Astrocyte of the spinal cord (primary cell): ENCODE measurements around the gene ABCA1.

Experiments
- DNase-seq: peaks from one replicate; pipeline ENCODE4 v3.0.0; 2011; ENCODE audit warnings: low read depth, low spot score
- H3K4me3 ChIP-seq: 2 replicates; pipeline ENCODE4 v1.5.1; 2011; ENCODE audit warnings: low read depth, mild to moderate bottlenecking, low read length, moderate library complexity
- in situ Hi-C: cut with HindIII; loops from 2 replicates; pipeline ENCODE4 v1.10.0; 2017; ENCODE audit warnings: low sequenced_read_pairs
- TF ChIP-seq, protein P1 (sequence below): IDR thresholded peaks from 2 replicates; pipeline ENCODE4 v1.5.1; 2012; ENCODE audit warnings: low read depth, mild to moderate bottlenecking, low read length, inconsistent platforms

Gene ABCA1

DNA sequence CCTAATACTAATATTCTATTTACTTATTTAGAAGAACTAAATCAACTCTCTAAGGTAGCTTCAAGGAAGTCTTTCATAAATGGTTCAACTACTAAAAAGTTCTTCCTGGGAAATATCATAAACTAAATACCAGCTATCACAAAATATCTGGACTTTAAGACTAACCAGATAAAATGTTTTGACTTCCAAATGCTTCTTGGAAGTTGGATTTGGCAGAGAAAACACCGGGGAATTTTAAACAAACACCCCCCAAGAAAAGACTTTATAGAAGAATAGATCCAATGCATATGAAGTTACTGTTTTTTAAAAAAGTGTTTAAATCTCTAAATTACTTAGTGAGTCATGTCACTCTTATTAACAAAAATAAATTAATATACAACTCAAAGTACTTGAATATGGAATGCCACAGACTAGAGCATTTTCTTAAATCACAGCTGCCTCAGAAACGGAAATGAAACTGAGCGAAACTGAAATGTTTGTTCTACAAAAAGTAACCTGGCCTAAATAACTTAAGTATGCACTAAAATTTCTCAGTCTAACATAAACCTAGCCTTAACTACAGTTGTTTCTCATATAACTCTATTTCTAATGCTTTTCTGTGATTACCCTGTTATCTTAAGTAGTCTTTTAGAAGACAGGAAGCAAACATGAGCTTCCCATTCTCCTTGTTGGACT, 6.8 kb downstream of the ABCA1 start:
- in situ Hi-C loops = no loop called here
- DNase-seq = no peak

DNA sequence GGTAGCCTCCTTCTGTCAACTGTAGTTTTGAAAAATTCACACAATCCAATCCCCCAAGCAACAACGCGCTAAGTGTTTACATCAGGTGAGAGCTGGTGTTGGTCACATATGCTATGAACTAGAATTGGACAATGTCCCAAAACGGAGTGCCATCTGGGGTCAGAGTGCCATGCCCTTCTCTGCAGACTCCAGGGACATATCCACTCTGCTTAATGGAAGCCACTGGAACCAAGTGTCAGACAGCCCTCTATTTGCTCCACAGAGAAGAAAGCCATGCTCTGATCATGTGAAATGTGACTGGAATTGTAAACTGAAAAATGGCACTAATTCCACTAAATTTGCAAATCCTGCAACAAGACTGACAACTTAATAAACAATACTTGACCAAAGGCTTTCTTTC, 12.2 kb downstream of the ABCA1 start:
- no peak overlapping the region for H3K4me3 ChIP-seq
- no peak for DNase-seq
- in situ Hi-C loops = no loop called here
- TF ChIP-seq, protein P1, sequence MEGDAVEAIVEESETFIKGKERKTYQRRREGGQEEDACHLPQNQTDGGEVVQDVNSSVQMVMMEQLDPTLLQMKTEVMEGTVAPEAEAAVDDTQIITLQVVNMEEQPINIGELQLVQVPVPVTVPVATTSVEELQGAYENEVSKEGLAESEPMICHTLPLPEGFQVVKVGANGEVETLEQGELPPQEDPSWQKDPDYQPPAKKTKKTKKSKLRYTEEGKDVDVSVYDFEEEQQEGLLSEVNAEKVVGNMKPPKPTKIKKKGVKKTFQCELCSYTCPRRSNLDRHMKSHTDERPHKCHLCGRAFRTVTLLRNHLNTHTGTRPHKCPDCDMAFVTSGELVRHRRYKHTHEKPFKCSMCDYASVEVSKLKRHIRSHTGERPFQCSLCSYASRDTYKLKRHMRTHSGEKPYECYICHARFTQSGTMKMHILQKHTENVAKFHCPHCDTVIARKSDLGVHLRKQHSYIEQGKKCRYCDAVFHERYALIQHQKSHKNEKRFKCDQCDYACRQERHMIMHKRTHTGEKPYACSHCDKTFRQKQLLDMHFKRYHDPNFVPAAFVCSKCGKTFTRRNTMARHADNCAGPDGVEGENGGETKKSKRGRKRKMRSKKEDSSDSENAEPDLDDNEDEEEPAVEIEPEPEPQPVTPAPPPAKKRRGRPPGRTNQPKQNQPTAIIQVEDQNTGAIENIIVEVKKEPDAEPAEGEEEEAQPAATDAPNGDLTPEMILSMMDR = no peak

More for the DNA sequence above, 6.8 kb downstream of the ABCA1 start:
- TF ChIP-seq, protein P1 = no peak
- H3K4me3 ChIP-seq = no peak overlapping the region

DNA sequence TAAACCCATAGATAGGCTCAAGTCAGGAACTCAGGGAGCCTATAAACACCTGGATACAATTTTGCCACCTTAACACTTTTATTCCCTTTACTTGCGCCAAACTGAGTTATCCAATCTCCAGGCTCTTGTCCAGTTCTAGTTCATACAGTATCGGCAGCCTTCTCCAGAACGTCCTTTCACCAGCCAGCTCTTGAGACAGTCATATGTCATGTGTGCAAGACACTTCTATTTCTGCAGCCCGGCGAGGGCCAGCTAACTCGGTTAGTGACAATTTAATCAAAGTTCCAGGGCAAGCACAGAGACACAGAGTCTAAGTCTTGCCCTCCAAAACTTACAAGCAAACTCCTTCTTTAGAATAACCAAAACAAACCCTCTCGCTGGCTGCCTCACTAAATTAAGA, 12.9 kb downstream of the ABCA1 start:
- in situ Hi-C loops = no loop called here
- TF ChIP-seq, protein P1 = no peak
- no peak for DNase-seq
- H3K4me3 ChIP-seq = no peak overlapping the region

DNA sequence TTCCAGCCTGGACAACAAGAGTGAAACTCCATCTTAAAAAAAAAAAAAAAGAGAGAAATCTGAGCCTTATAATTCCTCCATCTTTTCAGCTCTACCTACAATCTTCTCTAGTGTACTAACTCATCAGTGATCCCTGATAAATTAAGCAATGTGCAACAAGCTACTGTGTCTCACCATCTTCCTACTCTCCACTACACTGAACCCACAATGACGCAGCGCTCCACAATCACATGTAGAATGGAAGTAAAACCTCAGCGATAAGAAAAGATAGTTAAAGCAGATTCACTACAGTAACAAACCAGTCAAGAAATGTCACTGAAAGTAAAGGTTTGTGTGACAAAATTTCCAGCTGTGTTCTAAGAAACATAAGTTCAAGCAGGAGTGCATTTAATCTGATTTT, 13.5 kb downstream of the ABCA1 start:
- in situ Hi-C loops = no loop called here
- no peak for DNase-seq
- H3K4me3 ChIP-seq = no peak overlapping the region
- TF ChIP-seq, protein P1 = no peak

DNA sequence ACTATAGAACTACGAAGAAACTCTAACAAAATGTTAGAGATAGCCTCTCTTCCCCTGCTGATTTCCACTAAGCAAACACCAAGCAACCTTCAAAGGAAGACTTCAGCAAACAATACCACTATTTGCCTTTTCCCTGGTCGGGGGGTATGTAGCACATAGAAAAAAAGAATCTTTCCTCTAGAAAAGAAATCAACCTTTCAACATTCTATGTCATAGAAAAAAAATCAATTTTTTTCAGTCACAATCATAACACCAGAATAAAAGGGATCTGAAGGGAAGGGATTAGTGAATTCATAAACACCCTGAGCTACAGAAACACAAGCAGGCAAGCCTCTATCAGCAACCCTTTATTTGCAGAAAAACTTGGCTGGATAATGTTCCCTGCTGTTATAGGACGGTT, 15.3 kb downstream of the ABCA1 start:
- in situ Hi-C loops = no loop called here
- no peak overlapping the region for H3K4me3 ChIP-seq
- TF ChIP-seq, protein P1 = no peak

DNA sequence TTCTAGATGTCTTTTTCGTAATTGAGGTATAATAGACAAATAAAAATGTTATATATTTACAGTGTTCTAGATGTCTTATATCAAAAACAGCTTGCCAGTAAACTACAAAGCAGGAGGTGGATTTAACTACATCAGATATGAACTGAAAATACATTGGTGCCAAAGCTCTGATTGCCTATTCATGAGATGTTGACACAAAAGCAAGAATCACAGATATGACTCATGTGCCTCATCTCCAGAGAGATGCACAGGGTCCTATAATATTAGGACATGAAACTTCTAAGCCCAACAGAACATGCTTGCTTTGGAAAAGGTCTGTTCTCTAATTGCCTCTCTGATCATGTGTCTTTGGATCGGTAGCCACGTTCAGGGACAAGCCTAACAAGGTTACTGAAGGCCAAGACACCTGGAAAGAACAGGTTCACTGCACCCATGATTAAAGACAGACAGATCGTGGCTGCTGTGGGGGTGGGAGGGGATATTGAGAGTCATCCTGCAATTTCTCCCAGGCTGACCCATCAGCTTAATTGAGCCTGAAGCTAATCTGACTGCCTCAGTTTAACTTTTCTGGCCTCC, 16.8 kb downstream of the ABCA1 start:
- no peak for DNase-seq
- no peak overlapping the region for H3K4me3 ChIP-seq
- TF ChIP-seq, protein P1 = no peak
- in situ Hi-C loops = no loop called here

More for the DNA sequence above, 15.3 kb downstream of the ABCA1 start:
- no peak for DNase-seq
